Stimulated activated CD4-positive, alpha-beta T cell treated with anti-CD3 and anti-CD28 coated beads, Interleukin-15, amount 100 ng/mL, for 48 hours (primary cell): ENCODE data around the gene KRTAP5-2.
"Not testable (repeated sequence)": the region's sequence is repeated elsewhere in the genome, so short reads cannot be mapped to it uniquely, and the experiment has no call there.

Experiments
- DNase-seq, 2 donors: peaks; one replicate each; pipeline ENCODE4 v3.0.0-alpha.2; 2020; ENCODE audit warnings: low read depth in 2 of 2

KRTAP5-2 gene

DNA sequence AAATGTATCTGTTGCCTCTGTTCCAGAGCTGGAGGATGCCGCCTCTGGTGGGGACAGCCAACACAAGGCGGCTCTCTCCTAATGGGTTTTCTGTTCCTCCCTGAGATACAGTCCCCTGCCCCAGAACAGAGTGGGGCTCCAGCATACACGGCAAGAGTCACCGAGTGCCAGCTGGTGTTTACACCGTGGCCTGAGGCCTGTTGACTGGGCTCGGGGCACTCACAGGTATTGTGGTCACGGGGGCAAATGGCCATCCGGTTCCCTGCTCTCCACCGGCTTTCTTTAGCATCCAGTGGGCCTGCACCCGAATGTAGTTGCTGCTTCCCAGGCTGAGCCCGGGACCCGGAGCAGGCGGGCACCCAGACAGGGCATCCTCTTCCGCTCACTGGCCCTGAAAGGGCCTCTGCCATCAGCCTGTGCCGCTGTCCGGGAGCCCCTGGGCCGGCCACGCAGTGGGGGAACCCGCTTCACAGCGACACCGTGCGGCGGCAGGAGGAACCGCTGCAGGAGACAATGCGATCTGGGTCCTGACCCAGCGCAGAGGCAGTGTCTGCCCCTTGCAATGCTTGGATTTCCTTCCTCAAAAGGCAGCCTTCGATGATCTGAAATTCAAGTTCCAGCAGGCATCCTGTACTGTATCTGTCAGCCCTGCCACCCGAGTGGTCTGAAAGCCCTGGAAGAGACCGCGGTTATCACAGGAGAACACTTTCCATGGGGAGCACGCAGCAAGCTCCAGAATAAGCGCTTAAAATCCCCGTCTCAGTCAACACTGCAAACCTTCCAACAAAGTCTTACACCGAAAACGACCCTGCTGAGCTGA is 30.6 kb upstream of the KRTAP5-2 start:
- peak; percentile 33 to 49 for DNase-seq

- DNase-seq = no peak
These were observed 27.4 kb upstream of the KRTAP5-2 start for GRCh38 chr11:1625541-1625940.

GRCh38 chr11:1624621-1625020 is 26.5 kb upstream of the KRTAP5-2 start:
- DNase-seq = no peak

DNA sequence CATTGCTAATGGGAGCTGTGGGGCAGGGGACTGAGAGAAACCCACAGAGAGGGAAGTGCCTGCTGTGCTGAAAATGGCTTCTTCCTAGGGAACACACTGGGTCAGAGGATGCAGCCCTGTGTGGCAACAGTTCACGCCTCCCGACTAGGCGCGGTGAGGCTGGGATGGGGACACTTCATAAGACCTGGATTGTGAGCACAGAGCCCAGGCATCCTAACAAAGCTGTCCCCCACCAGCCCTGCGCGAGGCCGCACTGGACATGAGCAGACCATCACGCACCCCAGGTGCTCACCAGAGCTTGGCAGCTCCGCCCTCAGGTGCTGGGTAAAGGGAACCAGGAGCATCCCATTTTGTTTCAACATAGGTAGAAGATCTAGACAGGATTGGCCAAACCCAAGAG is 25.6 kb upstream of the KRTAP5-2 start:
- DNase-seq = no peak

DNA sequence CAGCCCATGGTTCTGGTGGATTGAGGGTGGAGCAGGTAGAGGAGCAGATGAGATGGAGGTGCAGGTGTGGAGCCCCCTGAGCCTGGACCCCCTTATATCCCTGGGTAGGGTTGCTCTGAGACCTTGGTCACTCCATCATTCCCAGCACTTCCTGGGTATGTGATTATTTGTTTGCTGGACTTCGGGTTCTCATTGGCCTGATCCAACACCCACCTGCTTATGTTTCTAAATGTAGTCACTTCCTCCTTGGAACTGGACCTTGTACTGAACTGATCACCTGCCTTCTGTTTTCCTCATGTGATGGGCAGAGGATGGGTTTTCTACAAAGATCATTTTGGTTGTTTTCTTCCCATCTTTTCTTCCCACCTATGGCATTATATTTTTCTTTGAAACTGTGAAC is 24.0 kb upstream of the KRTAP5-2 start, which contains the start of gene KRTAP5-4:
KRTAP5-4 (minus strand) TSS at position 53 of the 400 bp plus-strand sequence; CDS start at position 8, 45 bp downstream.
- DNase-seq = no peak

- DNase-seq = no peak
These were observed 21.4 kb upstream of the KRTAP5-2 start for GRCh38 chr11:1619449-1619848.

DNA sequence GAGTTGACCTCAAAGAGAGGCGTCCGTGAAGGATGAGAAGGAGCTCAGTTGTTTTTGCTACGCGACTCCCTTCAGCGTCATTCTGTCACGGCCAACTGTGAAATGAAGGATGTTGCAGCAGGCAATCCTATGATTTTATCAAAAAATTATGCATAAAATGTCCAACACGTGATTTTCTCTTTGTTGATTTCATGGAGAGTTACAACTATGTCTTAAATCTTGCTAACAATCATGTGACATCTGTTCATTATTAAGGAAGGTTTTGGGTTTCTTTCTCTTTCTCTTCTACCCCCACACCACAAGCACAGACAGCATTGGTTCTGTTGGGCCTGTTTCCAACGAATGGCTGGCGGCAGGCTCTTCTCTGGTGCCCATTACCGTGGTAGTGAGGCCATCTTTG is 20.1 kb upstream of the KRTAP5-2 start:
- DNase-seq = no peak

DNA sequence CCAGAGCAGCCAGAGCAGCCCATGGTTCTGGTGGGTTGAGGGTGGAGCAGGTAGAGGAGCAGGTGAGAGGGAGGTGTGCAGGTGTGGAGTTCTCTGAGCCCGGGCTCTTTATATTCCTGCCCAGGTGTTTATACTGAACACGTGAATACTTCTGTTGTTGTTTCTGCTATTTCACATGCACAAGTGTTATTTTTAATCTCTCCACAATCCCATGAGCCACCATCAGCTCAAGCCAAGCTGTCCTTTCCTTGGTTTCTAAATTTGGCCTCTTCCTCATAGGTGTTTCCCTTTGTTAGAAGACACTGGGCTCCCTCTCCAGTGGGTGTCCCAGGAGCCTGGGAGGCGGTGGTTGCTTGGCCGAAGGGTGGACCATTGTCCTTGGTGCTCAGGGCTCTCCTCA is 10.3 kb upstream of the KRTAP5-2 start, which contains the start of gene KRTAP5-3:
KRTAP5-3 (minus strand) TSS at position 101 of the 400 bp plus-strand sequence; CDS start at position 23, 78 bp downstream.
- DNase-seq = no peak

GRCh38 chr11:1607901-1608300 is 9.8 kb upstream of the KRTAP5-2 start:
- DNase-seq = not testable (repeated sequence)

- DNase-seq = not testable (repeated sequence)
These were observed 9.2 kb upstream of the KRTAP5-2 start for GRCh38 chr11:1607156-1607845.

DNA sequence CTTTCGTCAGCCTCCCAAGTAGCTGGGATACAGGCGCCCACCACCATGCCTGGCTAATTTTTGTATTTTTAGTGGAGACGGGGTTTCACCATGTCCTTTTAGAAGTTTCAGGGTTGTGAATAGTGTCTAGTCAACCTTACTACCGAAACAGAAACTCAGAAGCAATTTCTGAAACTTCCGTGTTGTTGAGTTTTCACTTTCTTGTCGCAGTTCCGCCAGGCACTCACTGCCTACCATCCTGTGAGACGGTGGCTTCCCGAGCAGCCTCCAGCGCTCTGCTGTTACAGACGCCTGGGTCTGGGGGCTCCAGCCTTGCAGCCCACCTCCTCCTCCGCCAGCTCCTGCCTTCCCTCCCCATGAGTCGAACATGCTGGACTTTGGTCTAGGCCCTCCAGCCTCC is 7.8 kb upstream of the KRTAP5-2 start:
- not testable (repeated sequence) for DNase-seq

GRCh38 chr11:1604711-1605110 is 6.6 kb upstream of the KRTAP5-2 start:
- no peak for DNase-seq

DNA sequence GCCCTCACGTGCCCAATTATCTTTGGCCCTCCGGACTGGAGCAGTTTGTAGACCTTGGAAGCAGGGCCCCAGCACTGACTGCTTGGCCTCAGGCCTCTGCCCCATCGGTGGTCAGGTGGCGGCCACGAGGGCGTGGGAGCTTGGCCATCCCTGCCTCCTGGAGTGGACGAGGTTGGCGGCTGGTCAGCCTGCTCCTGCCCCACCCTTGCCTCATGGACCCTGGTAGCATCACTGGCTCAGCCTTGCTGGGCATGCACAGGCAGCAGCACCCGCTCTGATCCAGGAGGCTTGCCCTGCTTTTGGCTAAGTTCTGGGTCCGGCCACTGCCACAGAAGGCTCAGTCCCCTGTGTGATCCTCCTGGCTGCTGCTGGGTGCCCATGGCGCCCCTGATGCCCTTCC is 6.1 kb upstream of the KRTAP5-2 start:
- DNase-seq = no peak

GRCh38 chr11:1603629-1604028 is 5.5 kb upstream of the KRTAP5-2 start:
- no peak for DNase-seq

- DNase-seq = not testable (repeated sequence)
These were observed 3.6 kb upstream of the KRTAP5-2 start for GRCh38 chr11:1601663-1602062.

DNA sequence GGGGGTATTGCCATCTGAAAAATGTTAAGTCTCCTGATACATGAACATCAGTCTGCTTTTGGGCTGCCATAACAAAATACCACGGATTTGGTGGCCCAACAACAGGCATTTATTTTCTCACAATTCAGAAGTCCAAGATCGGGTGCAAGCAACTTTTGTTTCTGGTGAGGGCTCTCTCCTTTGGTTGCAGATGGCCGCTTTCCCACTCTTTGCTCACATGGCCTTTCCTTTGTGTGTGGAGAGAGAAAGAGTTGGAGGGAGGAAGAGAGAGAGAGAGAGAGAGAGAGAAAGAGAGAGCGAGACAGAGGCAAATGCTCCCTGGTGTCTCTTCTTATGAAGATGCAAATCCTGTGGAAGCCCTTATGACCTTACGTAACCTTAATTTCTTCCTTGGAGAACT is 2.5 kb upstream of the KRTAP5-2 start:
- DNase-seq = no peak

DNA sequence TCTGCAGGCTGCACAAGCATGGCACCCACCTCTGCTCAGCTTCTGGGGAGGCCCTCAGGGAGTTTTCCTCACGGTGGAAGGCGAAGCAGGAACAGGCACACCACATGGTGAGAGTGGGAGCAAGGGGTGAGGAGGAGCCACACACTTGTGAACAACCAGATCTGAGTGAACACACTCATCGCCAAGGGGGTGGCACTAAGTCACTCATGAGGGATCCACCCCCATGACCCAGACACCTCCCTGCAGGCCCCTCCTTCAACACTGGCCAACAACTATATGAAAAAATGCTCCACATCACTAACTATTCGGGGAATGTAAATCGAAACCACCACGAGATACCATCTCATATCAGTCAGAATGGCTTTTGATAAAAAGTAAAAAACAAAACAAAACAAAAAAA is 722 bp upstream of the KRTAP5-2 start:
- DNase-seq = no peak

- not testable (repeated sequence) for DNase-seq
These were observed 312 bp upstream of the KRTAP5-2 start for GRCh38 chr11:1598406-1598805.

- DNase-seq = no peak
These were observed 632 bp downstream of the KRTAP5-2 start for GRCh38 chr11:1597331-1597993.

- DNase-seq = not testable (repeated sequence)
These were observed 1.4 kb downstream of the KRTAP5-2 start for GRCh38 chr11:1596576-1597121.

- not testable (repeated sequence) for DNase-seq
These were observed 2.0 kb downstream of the KRTAP5-2 start for GRCh38 chr11:1595994-1596575.

DNA sequence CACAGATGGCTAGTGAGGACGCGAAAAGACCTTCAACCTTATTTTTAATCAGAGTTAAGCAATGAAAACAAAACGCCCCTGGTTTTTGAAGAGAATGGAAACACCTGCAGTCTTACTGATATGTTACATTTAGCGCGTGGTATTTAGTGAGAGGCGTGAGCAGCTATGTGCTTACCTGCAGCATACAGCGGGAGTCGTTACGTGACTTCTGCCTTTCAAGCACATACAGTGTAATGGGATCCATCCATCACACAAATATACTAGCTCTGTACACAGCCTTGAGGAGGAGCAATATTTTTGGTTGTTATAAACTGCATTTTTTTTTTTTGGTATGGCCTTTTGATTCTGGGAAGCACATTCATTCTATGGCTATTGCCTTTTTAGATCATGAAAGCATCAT is 5.5 kb downstream of the KRTAP5-2 start:
- DNase-seq = no peak
